NT2/D1 (cell line): ENCODE data around the gene TNFSF9.

ENCODE experiments used
- YY1 ChIP-seq: IDR thresholded peaks from 2 replicates; pipeline ENCODE4 v1.6.1; 2011; ENCODE audit not compliant: insufficient read length, insufficient read depth
- ZNF274 ChIP-seq: IDR thresholded peaks from 2 replicates; pipeline ENCODE4 v1.6.1; 2011; ENCODE audit warnings: mild to moderate bottlenecking, low read depth, low read length

DNA sequence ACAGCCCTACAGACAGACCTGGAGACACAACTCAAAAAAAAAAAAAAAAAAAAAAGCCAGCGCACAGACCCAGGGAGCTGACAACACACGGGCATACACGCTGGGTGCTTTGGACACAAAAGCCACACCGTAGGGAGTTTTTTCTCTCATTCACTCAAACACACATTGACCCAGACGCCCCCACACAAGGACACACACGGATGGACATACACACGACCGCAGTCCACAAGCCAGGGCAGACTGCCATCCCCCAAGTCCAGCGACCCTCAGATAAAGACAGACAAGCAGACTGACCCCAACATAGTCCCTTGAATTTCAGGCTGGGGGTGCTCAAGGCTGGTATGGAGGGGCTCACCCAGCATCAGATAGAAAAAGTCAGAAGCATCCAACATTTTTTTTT is 16.7 kb upstream of the TNFSF9 start:
- TF ChIP-seq ZNF274 (no peak), YY1 (no peak)
